Astrocyte (in vitro differentiated cells and primary cell): ENCODE data around the gene KBTBD4. TPM values are rescaled to one million over a fixed set of nuclear protein-coding genes. Genes with fewer than 3 reads are reported as not detected.

Experiments used
- DNase-seq: peaks from one replicate; pipeline ENCODE4 v3.0.0-alpha.2; 2010; ENCODE audit warnings: low read depth
- FAIRE-seq: peaks from 2 replicates; lab custom pipeline; 2011; peaks lifted over from hg19 to GRCh38; lab: Jason Lieb, UNC
- H2AFZ ChIP-seq: 2 replicates; pipeline ENCODE4 v1.6.0; 2012; ENCODE audit warnings: low read depth, low read length, inconsistent platforms
- H3K27ac ChIP-seq: 2 replicates; pipeline ENCODE4 v1.5.1; 2011; ENCODE audit warnings: low read depth, low read length, inconsistent platforms
- H3K27me3 ChIP-seq: 2 replicates; pipeline ENCODE4 v1.6.0; 2011; ENCODE audit warnings: low read length, inconsistent platforms; ENCODE audit not compliant: insufficient read depth
- H3K36me3 ChIP-seq: 2 replicates; pipeline ENCODE4 v1.5.1; 2011; ENCODE audit warnings: low read length, inconsistent platforms; ENCODE audit not compliant: insufficient read depth
- H3K4me1 ChIP-seq: 2 replicates; pipeline ENCODE4 v1.5.1; 2011; ENCODE audit warnings: low read length, inconsistent platforms; ENCODE audit not compliant: insufficient read depth
- H3K4me2 ChIP-seq: 2 replicates; pipeline ENCODE4 v1.6.0; 2012; ENCODE audit warnings: low read length, inconsistent platforms
- H3K4me3 ChIP-seq: 2 replicates; pipeline ENCODE4 v1.5.1; 2011; ENCODE audit warnings: low read depth, mild to moderate bottlenecking, low read length, inconsistent platforms; ENCODE audit not compliant: insufficient read depth
- H3K79me2 ChIP-seq: 2 replicates; pipeline ENCODE4 v1.6.0; 2012; ENCODE audit warnings: mild to moderate bottlenecking, low read length, inconsistent platforms; ENCODE audit not compliant: insufficient read depth
- H3K9ac ChIP-seq: 2 replicates; pipeline ENCODE4 v1.6.0; 2012; ENCODE audit warnings: mild to moderate bottlenecking, low read length, inconsistent platforms
- H3K9me3 ChIP-seq: 2 replicates; pipeline ENCODE4 v1.5.1; 2012; ENCODE audit warnings: low read depth, mild to moderate bottlenecking, low read length, inconsistent platforms; ENCODE audit not compliant: insufficient read depth
- H4K20me1 ChIP-seq: 2 replicates; pipeline ENCODE4 v1.6.0; 2012; ENCODE audit warnings: low read length, inconsistent platforms; ENCODE audit not compliant: insufficient read depth
- H3K27ac Mint-ChIP-seq: one replicate; pipeline ENCODE4 v1.8.0; 2021; ENCODE audit warnings: mild to moderate bottlenecking, mixed read lengths; ENCODE audit not compliant: unreplicated experiment
- H3K27me3 Mint-ChIP-seq: one replicate; pipeline ENCODE4 v1.8.0; 2021; ENCODE audit warnings: low read depth, mixed read lengths; ENCODE audit not compliant: unreplicated experiment
- H3K36me3 Mint-ChIP-seq: one replicate; pipeline ENCODE4 v1.8.0; 2021; ENCODE audit warnings: low read depth, mixed read lengths; ENCODE audit not compliant: unreplicated experiment
- H3K4me1 Mint-ChIP-seq: one replicate; pipeline ENCODE4 v1.8.0; 2021; ENCODE audit warnings: low read depth, mixed read lengths; ENCODE audit not compliant: unreplicated experiment
- H3K4me3 Mint-ChIP-seq: one replicate; pipeline ENCODE4 v1.8.0; 2021; ENCODE audit warnings: mild to moderate bottlenecking, moderate library complexity, mixed read lengths; ENCODE audit not compliant: unreplicated experiment
- H3K9me3 Mint-ChIP-seq: one replicate; pipeline ENCODE4 v1.8.0; 2021; ENCODE audit warnings: mild to moderate bottlenecking, mixed read lengths; ENCODE audit not compliant: unreplicated experiment
- EZH2 ChIP-seq: IDR thresholded peaks from 2 replicates; pipeline ENCODE4 v1.6.1; 2012; ENCODE audit warnings: mild to moderate bottlenecking, low read length, inconsistent platforms; ENCODE audit not compliant: insufficient read depth
- total RNA-seq: library from RNA; stranded (reverse); gene quantifications from 2 replicates; pipeline ENCODE4 v1.2.1, GENCODE V29; 2021
- TF ChIP-seq, protein P1 (sequence below): IDR thresholded peaks from 2 replicates; pipeline ENCODE4 v1.5.1; 2011; ENCODE audit warnings: low read depth, mild to moderate bottlenecking, inconsistent platforms, low read length, moderate library complexity; ENCODE audit not compliant: insufficient read depth

The KBTBD4 gene
- total RNA-seq, 1 donor from 2014 or later, result 11.9 TPM

- Mint-ChIP-seq H3K9me3 (no peaks in the 10 kb centered on the region), H3K27ac (no peak overlapping the region), H3K36me3 (no peaks in the 10 kb centered on the region), H3K27me3 (no peaks in the 10 kb centered on the region), H3K4me1 (no peaks in the 10 kb centered on the region), H3K4me3 (no peak overlapping the region)
- H3K27ac ChIP-seq, result peak overlapping the region; percentile 37
- no peaks in the 10 kb centered on the region for H3K79me2 ChIP-seq
- H3K9me3 ChIP-seq, result no peaks in the 10 kb centered on the region
- peak overlapping the region; percentile 15 for H3K9ac ChIP-seq
- TF ChIP-seq, protein P1, sequence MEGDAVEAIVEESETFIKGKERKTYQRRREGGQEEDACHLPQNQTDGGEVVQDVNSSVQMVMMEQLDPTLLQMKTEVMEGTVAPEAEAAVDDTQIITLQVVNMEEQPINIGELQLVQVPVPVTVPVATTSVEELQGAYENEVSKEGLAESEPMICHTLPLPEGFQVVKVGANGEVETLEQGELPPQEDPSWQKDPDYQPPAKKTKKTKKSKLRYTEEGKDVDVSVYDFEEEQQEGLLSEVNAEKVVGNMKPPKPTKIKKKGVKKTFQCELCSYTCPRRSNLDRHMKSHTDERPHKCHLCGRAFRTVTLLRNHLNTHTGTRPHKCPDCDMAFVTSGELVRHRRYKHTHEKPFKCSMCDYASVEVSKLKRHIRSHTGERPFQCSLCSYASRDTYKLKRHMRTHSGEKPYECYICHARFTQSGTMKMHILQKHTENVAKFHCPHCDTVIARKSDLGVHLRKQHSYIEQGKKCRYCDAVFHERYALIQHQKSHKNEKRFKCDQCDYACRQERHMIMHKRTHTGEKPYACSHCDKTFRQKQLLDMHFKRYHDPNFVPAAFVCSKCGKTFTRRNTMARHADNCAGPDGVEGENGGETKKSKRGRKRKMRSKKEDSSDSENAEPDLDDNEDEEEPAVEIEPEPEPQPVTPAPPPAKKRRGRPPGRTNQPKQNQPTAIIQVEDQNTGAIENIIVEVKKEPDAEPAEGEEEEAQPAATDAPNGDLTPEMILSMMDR, result peak; percentile 93
- TF ChIP-seq EZH2, result no peak
- H2AFZ ChIP-seq, result no peak overlapping the region
- DNase-seq (peak; percentile 52), FAIRE-seq (no peak)
- H3K4me3 ChIP-seq, result no peak overlapping the region
- H4K20me1 ChIP-seq, result peaks cover 7% of the 10 kb centered on the region
- H3K36me3 ChIP-seq, result peaks cover 19% of the 10 kb centered on the region
- peaks cover 10% of the 10 kb centered on the region for H3K4me1 ChIP-seq
- peak overlapping the region; percentile 50 for H3K4me2 ChIP-seq
- no peaks in the 10 kb centered on the region for H3K27me3 ChIP-seq
Observed at GRCh38 chr11:47616726-47617416, 38.1 kb upstream of the KBTBD4 start.

GRCh38 chr11:47615249-47615648 is 36.5 kb upstream of the KBTBD4 start:
- Histone ChIP-seq H3K9me3 (no peaks in the 10 kb centered on the region), H2AFZ (no peak overlapping the region), H4K20me1 (peaks cover 7% of the 10 kb centered on the region), H3K36me3 (peaks cover 12% of the 10 kb centered on the region), H3K27ac (no peak overlapping the region), H3K4me1 (peaks cover 10% of the 10 kb centered on the region), H3K4me3 (no peak overlapping the region), H3K4me2 (no peak overlapping the region), H3K79me2 (no peaks in the 10 kb centered on the region), H3K9ac (no peak overlapping the region), H3K27me3 (no peaks in the 10 kb centered on the region)
- DNase-seq (no peak), FAIRE-seq (no peak)
- Mint-ChIP-seq H3K9me3 (no peaks in the 10 kb centered on the region), H3K4me3 (no peak overlapping the region), H3K27me3 (no peaks in the 10 kb centered on the region), H3K36me3 (peaks cover 4% of the 10 kb centered on the region), H3K4me1 (no peaks in the 10 kb centered on the region), H3K27ac (no peak overlapping the region)
- TF ChIP-seq, protein P1, result no peak
- TF ChIP-seq EZH2, result no peak

GRCh38 chr11:47611348-47611794 is 32.6 kb upstream of the KBTBD4 start:
- H3K36me3 ChIP-seq, result no peaks in the 10 kb centered on the region
- no peak overlapping the region for H3K27ac ChIP-seq
- no peak overlapping the region for H3K4me2 ChIP-seq
- Mint-ChIP-seq H3K27ac (no peak overlapping the region), H3K36me3 (peaks cover 4% of the 10 kb centered on the region), H3K27me3 (no peaks in the 10 kb centered on the region), H3K9me3 (no peaks in the 10 kb centered on the region), H3K4me3 (no peak overlapping the region), H3K4me1 (peaks cover 21% of the 10 kb centered on the region)
- TF ChIP-seq, protein P1, result no peak
- no peak for TF ChIP-seq EZH2
- no peaks in the 10 kb centered on the region for H3K79me2 ChIP-seq
- peaks cover 20% of the 10 kb centered on the region for H3K4me1 ChIP-seq
- no peak overlapping the region for H3K4me3 ChIP-seq
- H3K9ac ChIP-seq, result no peak overlapping the region
- no peaks in the 10 kb centered on the region for H4K20me1 ChIP-seq
- DNase-seq (no peak), FAIRE-seq (no peak)
- H3K27me3 ChIP-seq, result no peaks in the 10 kb centered on the region
- H3K9me3 ChIP-seq, result no peaks in the 10 kb centered on the region
- H2AFZ ChIP-seq, result no peak overlapping the region
